H1 (cell line): ENCODE data around the gene DLG1. TPM values are rescaled to one million over a fixed set of nuclear protein-coding genes. Genes with fewer than 3 reads are reported as not detected.

Source experiments
- CTCF ChIA-PET: fragments of 300-600 bp; sonication (Branson Sonifier 250); formaldehyde crosslinking; loops from one replicate; lab custom pipeline; 2021; ENCODE audit not compliant: partially characterized antibody; lab: Charles Lee
- POLR2A ChIA-PET: fragments of 300-600 bp; sonication (Branson Sonifier 250); formaldehyde crosslinking; loops from one replicate; lab custom pipeline; 2021; ENCODE audit warnings: inconsistent platforms; ENCODE audit not compliant: partially characterized antibody; lab: Charles Lee
- DNase-seq, 2 experiments: peaks; one replicate each; pipeline versions ENCODE4 v3.0.0 to v3.0.0-alpha.2; 2010 to 2022; ENCODE audit warnings: low spot score in 2 of 2, low read depth in 1 of 2, mixed read lengths in 1 of 2
- FAIRE-seq: peaks from 2 replicates; lab custom pipeline; 2011; peaks lifted over from hg19 to GRCh38; lab: Jason Lieb, UNC
- H2AFZ ChIP-seq: 2 replicates; pipeline ENCODE4 v1.8.1; 2012; ENCODE audit warnings: low read length, inconsistent platforms
- H2AK5ac ChIP-seq: 2 replicates; pipeline ENCODE4 v1.6.1; 2013; ENCODE audit warnings: low read depth, low read length
- H2BK120ac ChIP-seq: replicated peaks from 2 replicates; pipeline ENCODE3; 2013; ENCODE audit warnings: low read depth, low read length, inconsistent platforms
- H2BK12ac ChIP-seq: 2 replicates; pipeline ENCODE4 v1.6.1; 2013; ENCODE audit warnings: low read depth, low read length
- H2BK15ac ChIP-seq: 2 replicates; pipeline ENCODE4 v1.6.1; 2013; ENCODE audit warnings: low read length
- H2BK20ac ChIP-seq: 2 replicates; pipeline ENCODE4 v1.6.1; 2013; ENCODE audit warnings: low read length
- H2BK5ac ChIP-seq: 2 replicates; pipeline ENCODE4 v1.6.1; 2013; ENCODE audit warnings: low read depth, low read length
- H3K14ac ChIP-seq: 2 replicates; pipeline ENCODE4 v1.6.1; 2013; ENCODE audit warnings: inconsistent platforms; ENCODE audit not compliant: insufficient read length
- H3K18ac ChIP-seq: 2 replicates; pipeline ENCODE4 v1.6.1; 2013; ENCODE audit warnings: low read length; ENCODE audit errors: extremely low read depth
- H3K23ac ChIP-seq: 2 replicates; pipeline ENCODE4 v1.6.1; 2013; ENCODE audit warnings: inconsistent platforms; ENCODE audit not compliant: insufficient read length
- H3K23me2 ChIP-seq: 2 replicates; pipeline ENCODE4 v1.6.1; 2013; ENCODE audit warnings: low read depth, low read length
- H3K27ac ChIP-seq: 2 replicates; pipeline ENCODE4 v1.6.1; 2011; ENCODE audit warnings: low read depth, low read length, inconsistent platforms
- H3K27me3 ChIP-seq, 4 experiments: replicated peaks in 1 of 4; 1 replicate in 1 of 4; 2 replicates in 3 of 4; pipeline versions ENCODE4 v1.6.1 to v1.8.1; 2011 to 2013; ENCODE audit warnings: low read length in 3 of 4, mild to moderate bottlenecking in 3 of 4, inconsistent platforms in 2 of 4, mixed read lengths in 2 of 4, moderate library complexity in 1 of 4; ENCODE audit not compliant: control insufficient read depth in 3 of 4, insufficient read depth in 3 of 4; ENCODE audit errors: extremely low read depth in 1 of 4
- H3K36me3 ChIP-seq, 4 experiments: 2 replicates each; pipeline versions ENCODE4 v1.6.1 to v1.8.1; 2011 to 2013; ENCODE audit warnings: mild to moderate bottlenecking in 4 of 4, low read length in 3 of 4, moderate library complexity in 2 of 4, control low read depth in 1 of 4, inconsistent platforms in 1 of 4; ENCODE audit not compliant: insufficient read depth in 4 of 4, control insufficient read depth in 2 of 4
- H3K4ac ChIP-seq: replicated peaks from 2 replicates; pipeline ENCODE3; 2013; ENCODE audit warnings: low read length, low read depth, mixed read lengths, inconsistent platforms; ENCODE audit not compliant: insufficient read length
- H3K4me1 ChIP-seq, 4 experiments: replicated peaks in 1 of 4; 1 replicate in 1 of 4; 2 replicates in 3 of 4; pipeline versions ENCODE4 v1.6.1 to v1.8.1; 2011 to 2013; ENCODE audit warnings: low read length in 3 of 4, inconsistent platforms in 2 of 4, mixed read lengths in 1 of 4; ENCODE audit not compliant: insufficient read depth in 4 of 4, control insufficient read depth in 3 of 4
- H3K4me2 ChIP-seq, 2 experiments: 2 replicates each; pipeline versions ENCODE4 v1.6.1 to v1.8.1; 2011 to 2013; ENCODE audit warnings: low read depth in 2 of 2, low read length in 2 of 2, control low read depth in 1 of 2, inconsistent platforms in 1 of 2, mild to moderate bottlenecking in 1 of 2; ENCODE audit not compliant: insufficient read depth in 1 of 2
- H3K4me3 ChIP-seq, 4 experiments: fragments of 200-600, 300-600 bp in 1 of 4; sonication (generic), shearing (Covaris generic), sonication (Bioruptor Twin) in 1 of 4; 2 replicates each; pipeline versions ENCODE4 v1.5.1 to v1.8.1; 2011 to 2016; ENCODE audit warnings: low read length in 4 of 4, low read depth in 3 of 4, control low read depth in 2 of 4, inconsistent platforms in 2 of 4, mild to moderate bottlenecking in 2 of 4, mixed read lengths in 1 of 4, moderate library complexity in 1 of 4; ENCODE audit not compliant: insufficient read depth in 2 of 4; ENCODE audit errors: extremely low read depth in 1 of 4
- H3K56ac ChIP-seq: replicated peaks from 2 replicates; pipeline ENCODE3; 2013; ENCODE audit warnings: low read depth, mild to moderate bottlenecking, mixed read lengths, low read length, inconsistent platforms; ENCODE audit not compliant: insufficient read length
- H3K79me1 ChIP-seq: 2 replicates; pipeline ENCODE4 v1.6.1; 2013; ENCODE audit warnings: low read depth, low read length, control low read depth
- H3K79me2 ChIP-seq, 2 experiments: 2 replicates each; pipeline versions ENCODE4 v1.6.1 to v1.8.1; 2012 to 2013; ENCODE audit warnings: low read length in 2 of 2, mild to moderate bottlenecking in 2 of 2, inconsistent platforms in 1 of 2; ENCODE audit not compliant: insufficient read depth in 2 of 2, control insufficient read depth in 1 of 2
- H3K9ac ChIP-seq, 4 experiments: replicated peaks in 1 of 4; 1 replicate in 1 of 4; 2 replicates in 3 of 4; pipeline versions ENCODE4 v1.6.1 to v1.8.1; 2011 to 2013; ENCODE audit warnings: low read depth in 3 of 4, low read length in 3 of 4, control low read depth in 2 of 4, mild to moderate bottlenecking in 2 of 4, moderate library complexity in 2 of 4, inconsistent platforms in 1 of 4; ENCODE audit errors: extremely low read depth in 1 of 4
- H3K9me3 ChIP-seq, 2 experiments: 2 replicates each; pipeline versions ENCODE4 v1.6.1 to v1.8.1; 2012 to 2013; ENCODE audit warnings: mild to moderate bottlenecking in 2 of 2, moderate library complexity in 2 of 2, control low read depth in 1 of 2, inconsistent platforms in 1 of 2, low read depth in 1 of 2, low read length in 1 of 2, mixed read lengths in 1 of 2; ENCODE audit not compliant: insufficient read depth in 2 of 2
- H4K20me1 ChIP-seq, 2 experiments: replicated peaks in 1 of 2; 2 replicates each; pipeline versions ENCODE3 to v1.8.1; 2011 to 2013; ENCODE audit warnings: inconsistent platforms in 2 of 2, low read length in 2 of 2, mild to moderate bottlenecking in 1 of 2; ENCODE audit not compliant: insufficient read depth in 2 of 2, control insufficient read depth in 1 of 2
- H4K5ac ChIP-seq: 2 replicates; pipeline ENCODE4 v1.6.1; 2013; ENCODE audit warnings: low read length, low read depth, mixed read lengths, inconsistent platforms; ENCODE audit not compliant: insufficient read length
- H4K8ac ChIP-seq: 2 replicates; pipeline ENCODE4 v1.8.0; 2013; ENCODE audit warnings: mild to moderate bottlenecking, moderate library complexity, low read length, inconsistent platforms; ENCODE audit not compliant: insufficient read depth; ENCODE audit errors: extremely low read depth
- H4K91ac ChIP-seq: replicated peaks from 2 replicates; pipeline ENCODE3; 2013; ENCODE audit warnings: low read length, mixed read lengths, inconsistent platforms; ENCODE audit not compliant: insufficient read length
- ASH2L ChIP-seq: fragments of 200-600, 300-600 bp; sonication (generic); IDR thresholded peaks from one replicate; pipeline ENCODE4 v1.7.1; 2017; ENCODE audit warnings: low read length
- BRCA1 ChIP-seq: IDR thresholded peaks from 2 replicates; pipeline ENCODE4 v1.6.1; 2012; ENCODE audit warnings: low read depth, low read length, improper control_type of control experiment
- CEBPB ChIP-seq: IDR thresholded peaks from 2 replicates; pipeline ENCODE4 v1.6.1; 2012; ENCODE audit warnings: low read depth, low read length
- CHD2 ChIP-seq: IDR thresholded peaks from 2 replicates; pipeline ENCODE4 v1.6.1; 2012; ENCODE audit warnings: low read length, improper control_type of control experiment
- EP300 ChIP-seq, 2 experiments: IDR thresholded peaks; 1 replicate in 1 of 2; 2 replicates in 1 of 2; pipeline ENCODE4 v1.6.1; 2011 to 2012; ENCODE audit warnings: low read depth in 2 of 2, low read length in 2 of 2, mild to moderate bottlenecking in 2 of 2, borderline replicate concordance in 1 of 2, inconsistent platforms in 1 of 2, moderate library complexity in 1 of 2
- HDAC2 ChIP-seq, 2 experiments: fragments of 300-600 bp in 1 of 2; sonication (generic) in 1 of 2; IDR thresholded peaks; 2 replicates each; pipeline ENCODE4 v1.6.1; 2011 to 2012; ENCODE audit warnings: low read depth in 2 of 2, low read length in 2 of 2, mild to moderate bottlenecking in 2 of 2, moderate library complexity in 2 of 2, borderline replicate concordance in 1 of 2, inconsistent platforms in 1 of 2
- JUND ChIP-seq: IDR thresholded peaks from 2 replicates; pipeline ENCODE4 v1.6.1; 2011; ENCODE audit warnings: mild to moderate bottlenecking, improper control_type of control experiment, low read length
- KDM4A ChIP-seq: IDR thresholded peaks from one replicate; pipeline ENCODE4 v1.7.1; 2012; ENCODE audit warnings: low read depth, mild to moderate bottlenecking, moderate library complexity, low read length, inconsistent platforms; ENCODE audit not compliant: severe bottlenecking
- POLR2A ChIP-seq, 2 experiments: IDR thresholded peaks; 1 replicate in 1 of 2; 2 replicates in 1 of 2; pipeline ENCODE4 v1.6.1; 2011; ENCODE audit warnings: low read depth in 2 of 2, low read length in 2 of 2, mild to moderate bottlenecking in 2 of 2; ENCODE audit errors: control extremely low read depth in 1 of 2
- POLR2AphosphoS5 ChIP-seq: IDR thresholded peaks from 2 replicates; pipeline ENCODE4 v1.6.1; 2011; ENCODE audit warnings: low read depth, low read length
- SUZ12 ChIP-seq: fragments of 200-600 bp; sonication (generic); IDR thresholded peaks from 2 replicates; pipeline ENCODE4 v1.6.1; 2012; ENCODE audit warnings: mild to moderate bottlenecking, inconsistent platforms, low read length, moderate library complexity, mixed read lengths
- YY1 ChIP-seq: IDR thresholded peaks from 2 replicates; pipeline ENCODE4 v1.6.1; 2011; ENCODE audit warnings: low read depth, mild to moderate bottlenecking, low read length
- ZNF274 ChIP-seq: IDR thresholded peaks from 2 replicates; pipeline ENCODE4 v1.7.0; 2012; ENCODE audit warnings: low read length, borderline replicate concordance; ENCODE audit errors: extremely low read depth
- WGBS, 2 experiments: shearing (Covaris generic) in 1 of 2; methylation state at CpG; one replicate each; pipeline versions ENCODE4 v1.1.6 to v1.1.7; 2013 to 2015; ENCODE audit warnings: low lambda C conversion rate in 2 of 2, mixed read lengths in 2 of 2, inconsistent platforms in 1 of 2, low coverage in 1 of 2, missing lambda C conversion rate in 1 of 2; ENCODE audit not compliant: insufficient replicate concordance in 2 of 2, insufficient coverage in 1 of 2, insufficient read length in 1 of 2; ENCODE audit errors: extremely low coverage in 1 of 2, missing lambda C conversion rate in 1 of 2; 5-methylcytosine and 5-hydroxymethylcytosine counted together
- polyA plus RNA-seq, 7 experiments: library from polyadenylated mRNA; depleted of rRNA in 3 of 7; stranded (reverse) in 5 of 7; unstranded in 2 of 7; fragments of >200 nt in 5 of 7; fragments of 200-250 nt in 2 of 7; gene quantifications; 1 replicate in 5 of 7; 2 replicates in 1 of 7; 4 replicates in 1 of 7; pipeline versions ENCODE4 v1.2.1 to v1.2.3, GENCODE V29; 2011 to 2013; ENCODE audit warnings: missing spikeins in 2 of 7, mixed read lengths in 2 of 7
- total RNA-seq: library from RNA; stranded (reverse); fragmentation: NEBNext Ultra II Directional; extraction: Animal tissue kit (Norgen Biotek cat#: 25700); gene quantifications from 2 replicates; pipeline ENCODE4 v1.2.1, GENCODE V29; 2021
- TF ChIP-seq, protein P1 (sequence below): IDR thresholded peaks from 2 replicates; pipeline ENCODE4 v1.6.1; 2011; ENCODE audit warnings: low read depth, mild to moderate bottlenecking, low read length; ENCODE audit not compliant: insufficient read depth

DLG1 gene
- total and polyA plus RNA-seq, 2 of the 8 experiments (the other 6 are each of a cell fraction or from before 2014, with no cell fraction given): 13.4 to 78.8 TPM

DNA sequence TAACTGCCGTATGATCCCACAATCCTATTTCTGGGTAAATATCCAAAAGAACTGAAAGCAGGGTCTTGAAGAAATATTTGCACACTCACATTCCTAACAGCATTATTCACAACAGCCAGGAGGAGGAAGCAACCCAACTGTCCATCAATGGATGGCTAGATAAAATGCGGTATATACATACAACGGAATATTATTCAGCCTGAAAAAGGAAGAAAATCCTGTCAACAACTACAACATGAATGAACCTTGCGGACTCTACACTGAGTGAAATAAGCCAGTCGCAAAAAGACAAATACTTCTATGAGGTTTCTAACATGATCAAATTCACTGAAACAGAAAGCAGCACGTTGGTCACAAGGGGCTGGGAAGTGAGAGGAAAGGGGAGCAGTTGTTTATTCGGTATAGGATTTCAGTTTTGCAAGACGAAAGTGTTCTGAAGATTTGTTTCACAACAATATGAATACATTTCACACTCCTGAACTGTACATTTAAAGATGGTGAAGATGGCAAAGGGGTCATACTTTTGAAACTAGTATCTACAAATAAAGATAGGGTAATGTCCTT is 6.2 kb downstream of the DLG1 start:
- Histone ChIP-seq H2BK120ac (no peak overlapping the region), H2BK5ac (no peak overlapping the region), H3K18ac (no peak overlapping the region), H3K9ac (no peak overlapping the region), H3K36me3 (peaks cover 2 to 52% (median 15%) of the 10 kb centered on the region in 4 experiments; a peak in 6 of 8 replicates), H3K23me2 (peaks cover 2% of the 10 kb centered on the region; the same call in 1 of the 2 replicates), H2BK15ac (no peak overlapping the region), H2AFZ (no peak overlapping the region), H3K56ac (no peak overlapping the region), H3K9me3 (no peaks in the 10 kb centered on the region), H3K27me3 (no peaks in the 10 kb centered on the region), H2AK5ac (no peak overlapping the region), H3K4me3 (no peak overlapping the region), H3K4me1 (no peaks in the 10 kb centered on the region), H3K4me2 (no peak overlapping the region), H2BK20ac (no peak overlapping the region), H3K4ac (no peak overlapping the region), H3K14ac (no peak overlapping the region), H3K79me2 (peaks cover 0 to 90% of the 10 kb centered on the region in 2 experiments; a peak in 2 of 4 replicates), H4K8ac (no peak overlapping the region), H3K23ac (no peak overlapping the region), H4K91ac (no peak overlapping the region), H3K79me1 (no peaks in the 10 kb centered on the region), H4K5ac (no peak overlapping the region), H2BK12ac (no peak overlapping the region), H4K20me1 (peaks cover 6 to 7% of the 10 kb centered on the region in 2 experiments), H3K27ac (no peak overlapping the region)
- ChIA-PET POLR2A (no interaction called here), CTCF (no interaction called here)
- 88% methylated on average over 8 of the region's 8 CpGs; no CpG with 5 or more reads in 1 of the 2 experiments for WGBS, 2 experiments
- FAIRE-seq (no peak), DNase-seq (no peak)
- TF ChIP-seq SUZ12 (no peak), POLR2AphosphoS5 (no peak), ASH2L (no peak), HDAC2 (IDR thresholded peaks at IDR 0.05; ENCODE audit: borderline replicate concordance in 1 of 2, low read depth in 2 of 2, low read length in 2 of 2) (no peak), YY1 (no peak), JUND (no peak), BRCA1 (no peak), CHD2 (no peak), POLR2A (IDR thresholded peaks at IDR 0.05; ENCODE audit: control extremely low read depth in 1 of 2, low read depth in 2 of 2, low read length in 2 of 2) (no peak), KDM4A (no peak), ZNF274 (no peak), EP300 (IDR thresholded peaks at IDR 0.05; ENCODE audit: borderline replicate concordance in 1 of 2, low read depth in 2 of 2, low read length in 2 of 2) (no peak), CEBPB (no peak)
- TF ChIP-seq, protein P1, sequence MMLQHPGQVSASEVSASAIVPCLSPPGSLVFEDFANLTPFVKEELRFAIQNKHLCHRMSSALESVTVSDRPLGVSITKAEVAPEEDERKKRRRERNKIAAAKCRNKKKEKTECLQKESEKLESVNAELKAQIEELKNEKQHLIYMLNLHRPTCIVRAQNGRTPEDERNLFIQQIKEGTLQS: no peak
